Right hindlimb (tissue), 1 donor: ENCODE results near the gene LPCAT1.
"Not testable (repeated sequence)": the region's sequence is repeated elsewhere in the genome, so short reads cannot be mapped to it uniquely, and the experiment has no call there.

Experiments
- DNase-seq: peaks from one replicate; pipeline ENCODE4 v3.0.0-alpha.2; 2018

The LPCAT1 gene

DNA sequence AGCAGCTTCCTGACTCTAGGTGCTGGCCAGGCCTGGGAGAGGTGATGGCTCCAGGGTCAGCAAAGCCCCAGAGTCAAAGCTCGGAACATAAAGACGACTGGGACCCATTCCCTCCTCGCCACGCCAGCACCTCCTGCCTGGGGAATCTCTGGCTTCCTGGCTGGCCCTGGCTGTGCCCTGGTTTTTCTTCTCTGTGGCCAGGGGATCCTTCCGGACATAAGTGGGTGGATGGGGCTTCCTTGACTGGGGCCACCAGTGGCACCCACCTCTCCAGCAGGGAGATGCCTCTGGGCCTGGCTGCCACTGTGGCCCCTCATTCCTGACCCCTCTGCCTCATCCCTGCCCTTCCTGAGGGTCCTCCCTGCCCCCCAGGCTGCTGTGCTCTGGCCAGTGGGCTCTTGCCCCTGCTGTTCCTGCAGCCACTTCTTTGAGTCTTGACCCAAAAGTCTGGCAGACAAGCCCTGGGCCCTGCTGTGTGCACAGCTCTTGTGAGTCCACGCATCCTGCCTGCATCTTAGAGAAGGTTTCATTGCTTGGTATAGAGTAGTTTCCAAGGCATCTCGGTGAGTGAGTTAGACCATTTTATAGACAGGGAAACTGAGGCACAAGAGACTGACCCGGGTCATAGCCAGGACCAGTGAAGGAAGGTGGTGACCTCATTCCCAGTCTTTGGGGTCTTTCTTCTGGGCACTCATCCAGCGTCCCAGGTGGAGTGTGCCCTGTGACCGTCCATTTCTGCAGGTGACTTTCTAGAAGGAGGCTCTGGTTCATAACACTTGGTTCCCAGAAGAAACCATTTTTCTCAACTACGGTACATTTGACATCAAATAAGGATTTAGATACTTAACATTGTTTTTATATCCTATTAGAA lies 17.3 kb upstream of the LPCAT1 start:
- no peak for DNase-seq

DNA sequence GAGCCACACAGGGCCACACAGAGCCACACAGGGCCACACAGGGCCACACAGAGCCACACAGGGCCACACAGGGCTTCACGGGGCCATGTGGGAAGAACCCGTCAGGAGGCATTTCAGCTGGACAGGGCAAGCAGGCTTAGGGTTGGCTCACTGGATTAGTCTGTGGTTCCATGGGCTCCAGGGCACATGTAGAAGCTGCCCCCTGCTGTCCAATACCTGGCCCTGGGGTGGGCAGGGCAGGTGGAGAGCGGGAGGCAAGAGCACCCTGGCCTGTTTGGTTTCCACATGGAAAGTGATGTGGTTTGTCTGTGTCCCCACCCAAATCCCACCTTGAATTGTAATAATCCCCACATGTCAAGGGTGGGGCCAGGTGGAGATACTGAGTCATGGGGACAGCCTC lies 16.4 kb upstream of the LPCAT1 start:
- no peak for DNase-seq

- not testable (repeated sequence) for DNase-seq
Observed at GRCh38 chr5:1539393-1540161, 15.8 kb upstream of the LPCAT1 start.

GRCh38 chr5:1538741-1539392 lies 15.1 kb upstream of the LPCAT1 start:
- no peak for DNase-seq

GRCh38 chr5:1538276-1538675 lies 14.5 kb upstream of the LPCAT1 start:
- no peak for DNase-seq

DNA sequence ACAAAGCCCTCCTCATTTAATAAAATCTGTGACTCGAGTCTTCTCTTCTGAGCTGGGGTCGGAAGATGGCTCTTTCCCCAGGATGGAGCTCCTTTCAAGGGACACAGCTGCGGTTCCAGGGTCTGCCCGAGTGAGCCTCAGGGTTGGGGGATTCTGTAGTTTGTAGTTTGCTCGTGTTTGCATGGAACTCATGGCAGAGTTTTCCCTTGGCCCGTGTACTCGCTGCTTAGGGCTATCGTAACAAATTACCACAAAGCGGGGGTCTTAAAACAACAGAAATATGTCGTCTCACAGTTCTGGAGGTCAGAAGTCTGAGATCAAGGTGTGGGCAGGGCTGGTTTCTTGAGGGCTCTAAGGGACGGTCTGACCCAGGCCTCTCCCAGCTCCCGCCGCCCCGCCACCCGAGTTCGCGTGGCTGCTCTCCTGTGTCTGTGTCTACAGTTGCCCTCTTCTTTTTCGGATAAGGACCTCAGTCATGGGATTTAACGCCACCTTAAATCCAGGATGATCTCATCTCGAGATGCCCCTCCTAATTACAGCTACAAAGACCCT lies 13.9 kb upstream of the LPCAT1 start:
- DNase-seq: no peak

GRCh38 chr5:1536871-1537602 lies 13.3 kb upstream of the LPCAT1 start:
- DNase-seq: no peak

GRCh38 chr5:1536322-1536845 lies 12.6 kb upstream of the LPCAT1 start:
- peak; percentile 9 for DNase-seq

- DNase-seq: no peak
Observed at GRCh38 chr5:1535646-1536045, 11.9 kb upstream of the LPCAT1 start.

- no peak for DNase-seq
Observed at GRCh38 chr5:1532384-1532783, 8.6 kb upstream of the LPCAT1 start.

DNA sequence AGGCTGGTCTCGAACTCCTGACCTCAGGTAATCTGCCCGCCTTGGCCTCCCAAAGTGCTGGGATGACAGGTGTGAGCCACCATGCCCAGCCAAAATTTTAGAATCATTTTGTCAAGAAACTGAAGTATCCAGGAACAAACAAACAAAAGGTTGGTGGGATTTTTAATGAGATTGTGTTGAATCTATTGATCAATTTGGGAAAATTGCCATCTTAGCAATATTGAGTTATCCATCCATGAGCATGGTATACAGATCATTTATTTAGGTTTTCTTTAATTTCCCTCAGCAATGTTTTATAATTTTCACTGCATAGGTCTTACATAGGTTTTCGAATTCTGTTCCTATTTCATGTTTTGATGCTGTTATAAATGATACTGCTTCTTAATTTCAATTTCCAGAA lies 5.7 kb upstream of the LPCAT1 start:
- DNase-seq: no peak

DNA sequence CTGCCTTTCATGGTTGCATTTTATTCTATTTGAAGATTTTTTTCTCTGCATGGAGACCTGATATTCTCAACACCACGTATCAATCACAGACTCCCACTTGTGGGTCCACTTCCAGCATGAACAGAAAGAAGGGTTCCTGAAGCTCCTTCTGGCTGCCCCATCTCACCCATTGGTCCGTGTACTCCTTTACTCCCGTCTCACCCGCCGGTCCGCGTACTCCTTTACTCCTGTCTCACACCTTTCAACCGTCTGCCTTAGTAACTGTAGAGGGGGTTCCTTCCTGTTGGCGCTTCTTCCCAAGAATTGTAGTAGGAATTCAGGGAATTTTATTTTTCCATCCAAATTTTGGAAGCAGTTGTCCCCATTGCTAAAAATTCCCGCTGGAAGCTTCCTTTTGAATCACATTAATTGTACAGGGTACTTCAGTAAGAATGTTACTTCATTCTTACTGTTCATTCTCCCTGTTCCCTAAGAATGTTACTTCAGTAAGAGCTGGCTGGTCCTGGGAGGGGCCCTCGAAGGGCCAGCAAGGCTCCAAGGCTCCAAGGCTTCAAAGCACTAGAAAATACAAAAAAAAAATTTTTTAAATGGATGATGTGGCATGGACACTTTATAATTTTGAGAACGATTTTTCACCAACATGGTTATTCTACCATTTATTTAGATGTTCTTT lies 3.9 kb upstream of the LPCAT1 start:
- DNase-seq: peak; percentile 8

GRCh38 chr5:1526681-1527131 lies 2.9 kb upstream of the LPCAT1 start:
- peak; percentile 24 for DNase-seq

GRCh38 chr5:1526190-1526631 lies 2.5 kb upstream of the LPCAT1 start:
- DNase-seq: peak; percentile 9

GRCh38 chr5:1525624-1526189 lies 1.9 kb upstream of the LPCAT1 start:
- peak; percentile 18 for DNase-seq

GRCh38 chr5:1524799-1525623 lies 1.3 kb upstream of the LPCAT1 start:
- peak; percentile 21 for DNase-seq

GRCh38 chr5:1524481-1524798 lies 680 bp upstream of the LPCAT1 start:
- DNase-seq: peak; percentile 24

GRCh38 chr5:1523480-1523792 lies 324 bp downstream of the LPCAT1 start:
- no peak for DNase-seq

- DNase-seq: peak; percentile 31
Observed at GRCh38 chr5:1522601-1523479, 920 bp downstream of the LPCAT1 start.
